ENCODE measurements around the gene ATP11A.

ATP11A gene

GRCh38 chr13:112818040-112818697 lies 128.3 kb downstream of the ATP11A start:
- DNase-seq (ENCODE audit: low read depth in 3 of 3): no peak

GRCh38 chr13:112818698-112819045 lies 128.8 kb downstream of the ATP11A start:
- no peak for DNase-seq (ENCODE audit: low read depth in 3 of 3)

DNA sequence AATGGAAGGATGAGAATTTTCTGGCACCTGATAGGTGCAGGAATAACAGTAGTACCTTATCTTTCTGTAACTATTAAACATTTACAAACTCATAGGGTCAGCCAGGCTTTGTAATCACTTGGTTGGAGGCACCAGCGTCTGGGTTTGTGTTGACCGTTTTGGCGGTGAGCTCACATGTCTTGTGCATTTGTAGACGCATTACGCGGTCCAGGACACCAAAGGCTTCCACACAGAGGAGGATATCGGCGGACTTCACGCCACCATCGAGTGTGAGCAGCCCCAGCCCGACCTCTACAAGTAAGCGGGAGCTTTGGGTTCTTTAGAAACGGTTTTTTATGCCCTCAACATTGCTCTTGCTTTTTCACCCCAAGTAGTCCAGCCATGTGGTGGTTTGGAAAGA lies 129.3 kb downstream of the ATP11A start:
- no peak for DNase-seq (ENCODE audit: low read depth in 3 of 3)

DNA sequence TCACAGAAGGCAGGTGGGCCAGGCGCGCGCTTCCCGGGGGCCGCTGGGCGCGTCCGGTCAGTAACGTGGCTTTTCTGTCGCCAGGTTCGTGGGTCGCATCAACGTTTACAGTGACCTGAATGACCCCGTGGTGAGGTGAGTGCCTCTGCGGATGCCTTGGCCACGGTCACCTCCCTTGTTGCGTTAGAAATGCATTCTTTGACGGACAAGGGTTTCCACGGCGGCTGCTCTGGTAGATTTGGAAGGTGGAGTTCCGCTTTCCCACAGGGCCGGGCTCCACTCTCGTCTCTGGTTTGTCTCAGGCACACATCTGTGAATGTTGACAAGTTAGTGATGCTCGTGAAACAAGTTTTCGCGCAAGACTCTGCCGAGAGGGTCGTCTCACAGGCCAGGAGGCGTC lies 130.0 kb downstream of the ATP11A start:
- no peak for DNase-seq (ENCODE audit: low read depth in 3 of 3)

- no peak for DNase-seq (ENCODE audit: low read depth in 3 of 3)
Measured at GRCh38 chr13:112820318-112820717, 130.5 kb downstream of the ATP11A start.

DNA sequence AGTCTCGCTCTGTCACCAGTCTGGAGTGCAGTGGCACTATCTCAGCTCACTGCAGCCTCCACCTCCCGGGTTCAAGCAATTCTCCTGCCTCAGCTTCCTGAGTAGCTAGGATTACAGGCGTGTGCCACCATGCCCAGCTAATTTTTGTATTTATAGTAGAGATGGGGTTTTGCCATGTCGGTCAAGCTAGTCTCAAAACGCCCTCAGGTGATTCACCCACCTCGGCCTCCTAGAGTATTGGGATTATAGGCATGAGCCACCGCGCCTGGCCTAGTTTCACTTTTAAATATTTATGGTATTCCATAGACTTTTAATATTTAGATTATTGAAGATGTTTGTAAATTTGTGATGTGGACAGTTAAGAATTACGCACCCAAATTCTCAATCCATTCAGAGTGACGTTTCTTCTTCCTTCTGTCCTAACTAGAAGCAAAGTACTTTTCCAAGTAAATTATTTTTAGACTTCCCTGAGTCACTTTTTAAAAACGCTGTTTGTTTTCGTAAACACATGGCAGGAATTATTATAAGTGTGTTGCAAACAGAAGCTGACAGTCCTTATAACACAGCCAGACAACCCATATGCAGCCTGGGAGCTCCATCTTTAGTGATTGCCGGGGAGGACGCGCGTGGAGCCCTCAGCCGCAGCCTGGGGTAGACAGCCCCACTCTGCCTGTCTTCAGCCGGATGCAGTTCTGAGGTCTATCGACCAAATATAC lies 131.7 kb downstream of the ATP11A start:
- no peak for DNase-seq (ENCODE audit: low read depth in 3 of 3)

GRCh38 chr13:112822851-112823250 lies 133.0 kb downstream of the ATP11A start:
- no peak for DNase-seq (ENCODE audit: low read depth in 3 of 3)

DNA sequence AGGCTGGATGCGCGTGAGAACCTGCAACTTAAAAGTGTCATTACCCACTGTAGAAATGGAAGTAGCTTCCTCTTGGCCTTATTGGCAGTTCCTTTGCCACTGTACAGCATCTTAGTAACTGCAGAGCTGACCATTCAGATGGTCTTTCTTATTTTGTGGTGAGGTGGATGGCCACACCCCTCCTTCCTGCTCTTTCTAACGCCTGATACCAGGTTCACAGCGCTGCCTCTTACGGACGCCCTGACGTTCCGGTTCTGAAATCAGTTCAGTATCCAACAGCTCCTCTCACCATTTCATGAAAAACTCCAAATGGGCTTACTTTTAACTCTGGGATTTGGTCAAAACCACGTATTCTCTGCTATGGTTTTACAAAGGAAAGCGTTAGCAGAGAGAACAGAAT lies 134.6 kb downstream of the ATP11A start:
- no peak for DNase-seq (ENCODE audit: low read depth in 3 of 3)

- no peak for DNase-seq (ENCODE audit: low read depth in 3 of 3)
Measured at GRCh38 chr13:112825071-112825470, 135.2 kb downstream of the ATP11A start.

DNA sequence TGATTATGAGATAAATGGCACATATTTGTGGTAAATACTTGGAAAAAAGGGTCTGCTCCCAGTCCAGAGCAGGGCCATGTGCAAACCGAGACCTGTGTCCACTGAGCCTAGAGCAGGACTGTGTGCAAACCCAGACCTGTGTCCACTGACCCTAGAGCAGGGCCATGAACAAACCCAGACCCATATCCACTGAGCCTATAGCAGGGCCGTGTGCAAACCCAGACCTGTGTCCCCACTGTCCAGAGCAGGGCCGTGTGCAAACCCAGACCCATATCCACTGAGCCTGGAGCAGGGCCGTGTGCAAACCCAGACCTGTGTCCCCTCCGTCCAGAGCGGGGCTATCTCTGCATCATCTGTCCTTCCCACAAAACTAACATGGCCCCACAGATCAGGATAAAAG lies 136.0 kb downstream of the ATP11A start:
- DNase-seq (ENCODE audit: low read depth in 3 of 3): no peak

DNA sequence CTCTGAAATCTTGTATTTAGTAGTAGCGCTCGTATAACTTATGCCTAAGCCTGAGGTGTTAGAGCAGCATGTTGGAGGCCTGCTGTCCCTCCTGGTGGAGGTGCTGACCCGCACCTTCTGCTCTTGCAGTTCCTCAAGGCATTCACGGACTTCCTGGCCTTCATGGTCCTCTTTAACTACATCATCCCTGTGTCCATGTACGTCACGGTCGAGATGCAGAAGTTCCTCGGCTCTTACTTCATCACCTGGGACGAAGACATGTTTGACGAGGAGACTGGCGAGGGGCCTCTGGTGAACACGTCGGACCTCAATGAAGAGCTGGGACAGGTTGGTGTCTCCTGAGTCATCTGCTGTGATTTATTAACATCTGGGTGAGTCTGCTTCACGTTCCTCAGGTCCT lies 136.7 kb downstream of the ATP11A start:
- DNase-seq (ENCODE audit: low read depth in 3 of 3): no peak

DNA sequence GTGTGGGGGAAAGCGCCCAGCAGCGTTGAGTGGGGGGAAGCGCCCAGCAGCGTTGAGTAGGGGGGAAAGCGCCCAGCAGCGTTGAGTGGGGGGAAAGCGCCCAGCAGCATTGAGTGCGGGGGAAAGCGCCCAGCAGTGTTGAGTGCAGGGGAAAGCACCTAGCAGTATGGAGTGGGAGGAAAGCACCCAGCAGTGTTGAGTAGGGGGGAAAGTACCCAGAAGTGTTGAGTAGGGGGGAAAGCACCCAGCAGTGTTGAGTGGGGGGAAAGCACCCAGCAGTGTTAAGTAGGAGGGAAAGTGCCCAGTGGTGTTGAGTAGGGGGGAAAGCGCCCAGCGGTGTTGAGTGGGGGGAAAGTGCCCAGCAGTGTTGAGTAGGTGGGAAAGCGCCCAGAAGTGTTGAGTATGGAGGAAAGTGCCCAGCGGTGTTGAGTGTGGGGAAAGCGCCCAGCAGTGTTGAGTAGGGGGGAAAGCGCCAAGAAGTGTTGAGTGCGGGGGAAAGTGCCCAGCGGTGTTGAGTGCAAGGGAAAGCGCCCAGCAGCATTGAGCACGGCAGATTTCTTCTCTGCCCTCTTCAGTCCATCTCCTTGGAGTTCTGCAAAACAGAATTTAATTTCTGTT lies 138.4 kb downstream of the ATP11A start:
- no peak for DNase-seq (ENCODE audit: low read depth in 3 of 3)

DNA sequence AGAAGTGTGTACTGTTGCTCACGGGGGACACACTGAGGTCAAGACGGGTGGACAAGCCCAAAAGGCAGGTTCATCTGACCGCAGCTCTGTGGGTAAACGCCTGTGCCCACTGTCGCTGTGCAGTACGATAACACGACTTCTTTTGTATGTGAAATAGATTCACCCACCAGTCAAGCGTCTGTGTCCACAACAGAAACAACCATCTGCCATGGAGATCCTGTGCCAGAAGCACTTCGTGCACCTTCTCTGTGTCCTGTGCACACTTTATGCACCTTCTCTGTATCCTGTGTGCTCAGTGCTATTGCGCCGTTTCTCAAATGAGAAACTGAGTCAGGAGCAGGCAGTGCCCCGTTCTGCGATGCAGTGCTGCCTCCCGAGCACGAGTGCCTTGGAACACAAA lies 138.9 kb downstream of the ATP11A start:
- no peak for DNase-seq (ENCODE audit: low read depth in 3 of 3)

DNA sequence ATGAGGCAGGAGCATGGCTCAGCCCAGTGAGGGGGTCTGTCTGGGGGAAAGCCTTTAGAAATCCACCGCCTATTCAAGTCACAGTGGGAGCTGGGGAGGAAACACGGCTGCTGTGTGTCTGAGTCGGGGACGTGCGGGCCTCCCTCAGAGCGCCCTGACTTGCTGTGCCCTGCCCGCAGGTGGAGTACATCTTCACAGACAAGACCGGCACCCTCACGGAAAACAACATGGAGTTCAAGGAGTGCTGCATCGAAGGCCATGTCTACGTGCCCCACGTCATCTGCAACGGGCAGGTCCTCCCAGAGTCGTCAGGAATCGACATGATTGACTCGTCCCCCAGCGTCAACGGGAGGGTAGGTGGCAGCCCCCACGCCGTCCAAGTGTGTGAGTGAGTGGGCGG lies 141.4 kb downstream of the ATP11A start:
- DNase-seq (ENCODE audit: low read depth in 3 of 3): no peak

DNA sequence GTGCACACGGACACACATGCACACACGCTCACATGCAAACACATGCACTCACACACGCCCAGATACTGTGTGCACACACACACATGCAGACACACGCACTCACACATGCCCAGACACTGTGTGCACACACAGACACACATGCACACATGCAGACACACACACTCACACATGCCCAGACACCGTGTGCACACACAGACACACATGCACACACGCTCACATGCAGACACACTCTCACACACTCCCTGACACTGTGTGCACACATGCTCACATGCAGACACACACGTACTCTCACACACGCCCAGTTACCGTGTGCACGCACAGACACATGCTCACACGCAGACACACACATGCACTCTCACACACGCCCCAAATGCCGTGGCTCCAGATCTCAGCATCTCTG lies 142.0 kb downstream of the ATP11A start:
- DNase-seq (ENCODE audit: low read depth in 3 of 3): no peak

DNA sequence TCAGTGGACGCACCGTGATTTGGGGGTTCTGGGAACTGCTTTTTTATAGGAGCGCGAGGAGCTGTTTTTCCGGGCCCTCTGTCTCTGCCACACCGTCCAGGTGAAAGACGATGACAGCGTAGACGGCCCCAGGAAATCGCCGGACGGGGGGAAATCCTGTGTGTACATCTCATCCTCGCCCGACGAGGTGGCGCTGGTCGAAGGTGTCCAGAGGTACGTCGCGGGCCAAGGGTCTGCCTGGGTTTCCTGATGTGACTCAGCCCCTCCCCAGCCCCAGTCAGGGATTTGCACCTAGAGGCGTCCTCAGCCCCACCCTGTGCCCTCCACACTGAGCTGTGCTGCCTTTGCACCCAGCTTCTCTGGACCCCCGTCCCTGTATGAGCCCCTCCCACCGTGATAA lies 143.0 kb downstream of the ATP11A start:
- DNase-seq (ENCODE audit: low read depth in 3 of 3): no peak

- no peak for DNase-seq (ENCODE audit: low read depth in 3 of 3)
Measured at GRCh38 chr13:112833551-112834257, 143.9 kb downstream of the ATP11A start.

GRCh38 chr13:112835344-112835743 lies 145.5 kb downstream of the ATP11A start:
- no peak for DNase-seq (ENCODE audit: low read depth in 3 of 3)

DNA sequence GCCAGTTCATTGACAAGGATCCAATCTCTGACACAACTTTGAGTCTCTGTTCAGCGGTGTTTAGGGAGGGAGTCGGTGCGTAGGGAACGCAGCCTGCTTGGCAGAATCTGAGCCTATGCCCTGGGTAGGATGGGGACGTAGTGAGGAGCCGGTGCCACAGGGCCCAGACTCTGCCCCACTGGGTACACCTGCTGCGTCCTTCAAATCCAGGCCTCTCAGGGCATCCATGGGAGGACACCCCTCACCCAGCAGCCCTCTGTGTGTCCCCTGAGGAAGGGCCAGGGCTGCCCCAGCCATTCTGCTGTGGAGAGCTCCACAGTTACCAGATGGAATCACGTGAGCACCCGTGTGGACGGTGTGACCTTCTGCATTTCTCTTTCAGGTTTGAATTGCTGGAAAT lies 146.0 kb downstream of the ATP11A start:
- DNase-seq (ENCODE audit: low read depth in 3 of 3): no peak

DNA sequence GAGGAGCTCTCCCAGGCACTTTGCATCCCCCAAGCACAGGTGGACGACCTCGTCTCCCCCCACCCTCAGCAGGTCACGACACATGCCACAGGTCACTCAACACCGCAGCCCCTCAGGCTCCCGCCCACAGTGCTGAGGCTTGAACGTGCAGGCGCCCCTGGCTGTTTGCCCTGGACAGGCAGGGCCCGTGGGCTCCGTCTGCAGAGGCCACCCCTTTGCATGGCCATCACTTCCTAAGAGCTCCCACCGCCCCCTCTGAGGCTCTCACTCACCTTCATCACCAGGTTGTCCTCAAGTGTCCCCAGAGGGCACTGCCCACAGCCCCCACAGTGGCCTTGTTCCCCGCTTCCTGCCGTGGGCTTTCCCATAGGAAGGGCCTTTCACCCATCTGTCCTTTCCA lies 147.1 kb downstream of the ATP11A start:
- DNase-seq (ENCODE audit: low read depth in 3 of 3): no peak

- DNase-seq (ENCODE audit: low read depth in 3 of 3): no peak
Measured at GRCh38 chr13:112837371-112838037, 147.7 kb downstream of the ATP11A start.

Data from stimulated activated CD4-positive, alpha-beta T cell treated with anti-CD3 and anti-CD28 coated beads, TNF-alpha, amount 100 ng/mL, for 24 hours (primary cell).